Right ventricle myocardium inferior (tissue), 1 donor: ENCODE measurements around the gene ABI3. TPM values are rescaled to one million over a fixed set of nuclear protein-coding genes. Genes with fewer than 3 reads are reported as not detected.
"Not testable (repeated sequence)": the region's sequence is repeated elsewhere in the genome, so short reads cannot be mapped to it uniquely, and the experiment has no call there.

Experiments used
- ATAC-seq: fragments of 200-7000 bp; cut with Tn5 transposase; one replicate; pipeline ENCODE4 v1.9.1; 2020; ENCODE audit warnings: mild to moderate bottlenecking, moderate library complexity
- DNase-seq: peaks from one replicate; pipeline ENCODE4 v3.0.0; 2021; ENCODE audit errors: missing footprints
- intact Hi-C: fragments of 100-400 bp; cut with DNase I; formaldehyde crosslinking; loops from one replicate; pipeline ENCODE4 v1.11.0; 2022
- long read RNA-seq: library from polyadenylated mRNA; unstranded; transcript quantifications from one replicate; pipeline ENCODE4 v2.0.0, GENCODE V29; 2021
- total RNA-seq: library from RNA; stranded (reverse); fragmentation: NEBNext Ultra II Directional; extraction: Animal tissue kit (Norgen Biotek cat#: 25700); gene quantifications from one replicate; pipeline ENCODE4 v1.2.1, GENCODE V29; 2021
- donor health status: DM: no; HTN: yes; CAD: no; lungs with severe emphysema.

ABI3 gene
- total RNA-seq = 6.3 TPM
- long read RNA-seq, transcript ABI3-201 (8 exons, 2,109 nt) = major isoform, 5 of 6 reads
- long read RNA-seq, partial matches to known transcripts = 0 of 6 reads
- long read RNA-seq, other reads (novel, unspliced or antisense) = 1 of 6 reads

GRCh38 chr17:49210158-49211029, at the start of gene ABI3, which contains the start of gene GNGT2:
TSS of gene ABI3 (plus strand) at chr17:49210707. CDS start at chr17:49210725, 18 bp downstream.
TSS of gene GNGT2 (minus strand) at chr17:49210574. CDS start at chr17:49207422, 3,152 bp downstream.
- DNase-seq (no peak), ATAC-seq (peak; percentile 52)
- intact Hi-C loops = no loop called here

GRCh38 chr17:49162866-49163265, 47.6 kb upstream of the ABI3 start:
- intact Hi-C loops = no loop called here
- ATAC-seq (no peak), DNase-seq (no peak)

GRCh38 chr17:49165143-49165542, 45.4 kb upstream of the ABI3 start:
- intact Hi-C loops = no loop called here
- ATAC-seq (no peak), DNase-seq (no peak)

GRCh38 chr17:49168706-49169105, 41.8 kb upstream of the ABI3 start:
- DNase-seq = no peak
- intact Hi-C loops = no loop called here
- ATAC-seq = no peak

GRCh38 chr17:49170216-49170615, 40.3 kb upstream of the ABI3 start:
- intact Hi-C loops = no loop called here
- ATAC-seq = no peak

GRCh38 chr17:49170711-49171110, 39.8 kb upstream of the ABI3 start:
- DNase-seq, intact Hi-C loops, ATAC-seq: not testable (repeated sequence)

More at GRCh38 chr17:49170216-49170615, 40.3 kb upstream of the ABI3 start:
- no peak for DNase-seq

GRCh38 chr17:49175978-49176377, 34.5 kb upstream of the ABI3 start:
- DNase-seq, intact Hi-C loops, ATAC-seq: not testable (repeated sequence)

GRCh38 chr17:49180303-49180702, 30.2 kb upstream of the ABI3 start:
- DNase-seq (peak; percentile 78), ATAC-seq (no peak)
- intact Hi-C loops = no loop called here

GRCh38 chr17:49180998-49181635, 29.4 kb upstream of the ABI3 start:
- ATAC-seq (no peak), DNase-seq (no peak)
- intact Hi-C loops = loop anchor here (1.0 kb wide), 1 partner anchor 46 kb away; no protein-coding TSS in a partner anchor

- ATAC-seq (no peak), DNase-seq (no peak)
- intact Hi-C loops = no loop called here
These were observed 27.2 kb upstream of the ABI3 start for GRCh38 chr17:49183341-49183740.

GRCh38 chr17:49183801-49184200, 26.7 kb upstream of the ABI3 start:
- ATAC-seq = no peak
- no peak for DNase-seq
- intact Hi-C loops = no loop called here

- intact Hi-C loops, ATAC-seq, DNase-seq: not testable (repeated sequence)
These were observed 26.0 kb upstream of the ABI3 start for GRCh38 chr17:49184522-49184921.

GRCh38 chr17:49185381-49185780, 25.1 kb upstream of the ABI3 start:
- ATAC-seq, intact Hi-C loops: not testable (repeated sequence)

GRCh38 chr17:49187301-49187700, 23.2 kb upstream of the ABI3 start:
- DNase-seq (no peak), ATAC-seq (no peak)
- intact Hi-C loops = no loop called here

More at GRCh38 chr17:49185381-49185780, 25.1 kb upstream of the ABI3 start:
- not testable (repeated sequence) for DNase-seq

- DNase-seq = no peak
- intact Hi-C loops = loop anchor here (5.0 kb wide), 1 partner anchor 101 kb away; no protein-coding TSS in a partner anchor
These were observed 19.6 kb upstream of the ABI3 start for GRCh38 chr17:49190932-49191331.

GRCh38 chr17:49191409-49191916, 19.0 kb upstream of the ABI3 start:
- DNase-seq (no peak), ATAC-seq (no peak)
- intact Hi-C loops = loop anchor here (5.0 kb wide), 1 partner anchor 101 kb away; no protein-coding TSS in a partner anchor

More at GRCh38 chr17:49190932-49191331, 19.6 kb upstream of the ABI3 start:
- ATAC-seq = no peak

- intact Hi-C loops = loop anchor here (2.0 to 5.0 kb wide), 2 partner anchors 25 to 100 kb away; no protein-coding TSS in a partner anchor
- peak; percentile 91 for DNase-seq
These were observed 18.4 kb upstream of the ABI3 start for GRCh38 chr17:49191917-49192741.

More at GRCh38 chr17:49191917-49192741, 18.4 kb upstream of the ABI3 start:
- ATAC-seq = peak; percentile 93
